NOMO-1 treated with dmso at 0.1 percent for 144 hours (cell line): ENCODE data around the gene MACROD2.

Experiments
- DNase-seq: peaks from one replicate; lab custom pipeline; 2025; ENCODE audit not compliant: unreplicated experiment; lab: John Stamatoyannopoulos, UW

Gene MACROD2

DNA sequence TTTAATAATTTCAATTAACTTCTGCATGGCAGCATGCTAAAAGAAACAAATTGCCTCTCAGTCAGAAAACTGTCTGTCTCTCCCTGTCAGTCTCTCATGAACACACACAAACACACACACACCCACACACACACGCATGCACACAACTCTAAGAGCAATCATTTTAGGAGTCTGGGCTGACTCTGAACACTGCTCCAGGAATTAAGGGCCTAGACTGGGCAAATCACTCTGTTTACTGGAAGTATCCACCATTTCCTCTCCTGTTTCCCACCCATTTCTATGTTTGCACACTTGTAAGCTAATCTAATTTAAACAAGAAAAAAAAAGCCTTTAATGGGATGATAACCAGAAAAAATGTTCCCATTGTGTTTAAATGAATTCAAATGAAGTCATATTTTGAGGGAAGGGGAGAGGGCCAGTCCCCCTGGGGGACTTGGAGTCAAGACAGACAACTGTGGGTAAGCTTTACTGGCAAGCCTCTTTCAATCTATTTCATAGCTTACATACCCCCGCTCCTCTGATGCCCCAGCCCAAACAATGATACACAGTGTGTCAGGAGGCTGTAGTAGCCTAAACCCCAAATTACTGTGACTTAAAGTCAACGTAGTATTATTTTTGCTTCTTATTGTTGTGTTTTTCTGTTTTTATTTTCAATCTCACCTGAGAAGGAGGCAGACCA lies 789.9 kb downstream of the MACROD2 start:
- no peak for DNase-seq

DNA sequence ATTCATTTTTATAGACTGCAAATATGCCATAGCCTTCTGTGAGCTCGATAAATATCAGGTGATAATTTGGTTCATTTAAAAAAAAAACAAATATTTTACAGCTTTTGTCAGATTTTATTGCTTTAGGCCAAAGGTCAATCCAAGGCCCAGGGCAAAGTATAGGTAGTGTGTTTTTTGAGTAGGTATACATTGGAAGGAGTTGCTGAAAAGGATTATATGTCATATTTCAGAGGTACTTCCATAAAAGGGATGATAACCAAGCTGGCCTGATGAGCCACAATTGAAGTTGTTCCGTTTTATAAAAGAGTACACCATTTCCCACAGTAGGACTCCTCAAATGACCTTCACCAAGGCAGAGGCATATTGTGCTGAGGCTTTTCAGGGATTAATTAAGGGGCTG lies 794.9 kb downstream of the MACROD2 start:
- no peak for DNase-seq

DNA sequence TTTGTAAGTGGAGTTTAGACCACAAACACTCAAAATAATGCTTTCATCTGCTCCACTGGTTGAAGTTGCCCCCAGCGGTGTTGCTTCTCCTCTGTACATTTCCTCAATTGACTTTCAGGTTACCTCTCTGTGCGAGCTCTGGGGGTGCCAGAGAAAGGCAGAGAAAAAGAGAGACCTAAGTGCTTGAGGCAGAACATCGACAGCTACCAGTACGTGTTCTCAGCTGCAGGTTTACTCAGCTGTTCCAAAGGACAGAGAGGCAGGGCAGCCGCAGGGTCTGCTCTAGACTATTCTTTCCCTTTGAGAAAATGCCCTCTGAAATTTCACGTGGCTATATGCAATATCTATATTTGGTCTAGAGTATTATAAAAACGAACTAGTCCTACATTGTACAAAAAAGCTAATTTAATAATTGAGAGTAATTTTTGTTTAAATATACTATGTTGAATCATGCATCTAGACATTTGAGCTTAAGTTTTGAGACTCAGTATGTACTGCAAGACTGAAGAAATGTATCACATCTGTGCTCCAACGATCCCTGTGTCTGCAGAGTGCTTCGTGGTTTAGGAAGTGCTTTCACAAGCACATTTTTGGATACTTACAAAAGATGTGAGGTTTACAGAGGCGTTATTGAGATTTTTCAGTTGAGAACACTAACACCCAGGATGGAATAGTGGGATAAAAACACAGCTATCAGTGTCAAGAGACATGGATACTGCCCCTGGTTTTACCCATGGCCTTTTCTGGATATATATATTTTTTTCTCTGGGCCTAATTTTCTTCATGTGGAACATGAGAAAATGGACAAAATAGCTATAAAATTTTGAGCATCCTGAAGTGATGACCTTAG lies 795.7 kb downstream of the MACROD2 start:
- DNase-seq = no peak

DNA sequence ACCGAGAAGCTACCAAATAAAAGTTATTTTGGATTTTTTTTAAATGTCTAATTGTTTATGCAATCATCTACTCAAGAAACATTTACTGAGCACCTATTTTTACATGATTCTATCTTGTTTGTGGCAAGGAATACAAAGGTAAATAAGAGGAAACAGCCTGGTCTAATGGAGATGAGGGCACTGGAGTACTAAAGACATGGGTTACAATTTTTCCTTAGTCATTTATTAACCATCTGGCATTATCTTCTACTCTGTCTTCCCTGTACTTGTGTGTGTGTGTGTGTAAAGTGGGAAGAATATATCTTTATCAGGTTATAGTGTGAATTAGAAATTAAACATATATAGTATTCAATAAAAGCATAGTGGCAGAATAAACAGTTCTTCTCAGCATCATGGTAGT lies 797.6 kb downstream of the MACROD2 start:
- no peak for DNase-seq

DNA sequence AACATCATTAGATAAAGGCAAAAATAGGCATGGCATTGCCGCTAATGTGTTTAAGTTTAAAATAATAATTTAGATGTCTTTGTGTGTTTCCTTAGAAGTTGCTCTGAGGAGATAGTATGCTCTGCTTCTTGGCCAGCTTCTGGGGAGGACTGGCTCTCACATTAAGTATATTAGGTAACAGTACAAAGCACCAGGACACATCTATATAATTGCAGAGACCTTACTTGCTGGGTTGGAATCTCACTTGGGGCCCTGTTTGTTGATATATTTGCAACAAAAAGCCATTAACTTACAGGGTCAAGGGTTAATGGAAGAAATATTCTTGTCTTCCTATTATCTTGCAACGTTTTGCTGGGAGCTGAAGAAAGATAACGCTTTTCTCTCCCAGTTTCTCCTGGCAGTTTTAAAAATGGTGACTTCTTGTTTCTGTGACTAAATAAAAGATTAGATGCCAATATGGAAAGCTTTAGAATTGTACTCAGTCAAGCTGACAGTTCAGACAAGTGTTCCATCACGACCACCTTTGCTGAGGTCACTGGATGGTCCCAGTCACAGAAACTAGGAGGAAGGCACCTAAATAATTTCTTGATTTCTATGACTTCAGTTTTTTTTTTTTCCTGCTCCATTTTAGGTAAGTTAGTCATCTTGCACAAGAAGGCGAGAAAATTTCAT lies 804.4 kb downstream of the MACROD2 start:
- no peak for DNase-seq

DNA sequence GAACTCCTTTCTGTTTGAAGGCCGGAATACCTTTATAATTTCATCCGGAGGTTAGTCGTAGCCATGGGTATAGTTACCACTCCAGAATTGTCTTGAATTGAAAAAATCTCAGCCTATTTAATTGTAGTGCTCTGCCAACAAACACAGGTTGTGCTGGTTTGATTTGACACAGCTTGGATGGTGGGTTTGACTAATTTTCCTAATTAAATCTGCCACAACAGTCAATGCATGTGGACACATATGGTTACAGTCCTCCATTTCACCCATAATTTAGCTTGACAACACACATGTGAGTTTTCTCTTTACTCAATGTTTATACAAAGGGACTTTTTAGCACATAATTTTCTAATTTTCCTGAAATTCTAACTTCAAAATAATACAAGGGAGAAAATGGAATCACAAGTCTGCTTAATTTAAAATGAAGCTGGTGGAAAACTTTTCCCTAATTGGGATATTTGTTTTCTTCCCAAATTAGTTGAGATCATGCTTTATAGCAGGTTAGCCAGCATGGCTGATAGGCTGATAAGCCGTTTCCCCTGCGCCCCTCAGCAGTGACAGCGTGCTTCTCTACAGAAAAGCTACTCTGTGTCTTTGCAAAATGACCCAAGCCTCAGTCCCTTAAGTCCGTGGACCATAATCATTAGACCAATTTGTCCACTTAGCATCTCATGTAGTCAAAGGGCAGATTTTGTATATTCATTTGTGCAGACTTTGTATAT lies 805.5 kb downstream of the MACROD2 start:
- DNase-seq = no peak

DNA sequence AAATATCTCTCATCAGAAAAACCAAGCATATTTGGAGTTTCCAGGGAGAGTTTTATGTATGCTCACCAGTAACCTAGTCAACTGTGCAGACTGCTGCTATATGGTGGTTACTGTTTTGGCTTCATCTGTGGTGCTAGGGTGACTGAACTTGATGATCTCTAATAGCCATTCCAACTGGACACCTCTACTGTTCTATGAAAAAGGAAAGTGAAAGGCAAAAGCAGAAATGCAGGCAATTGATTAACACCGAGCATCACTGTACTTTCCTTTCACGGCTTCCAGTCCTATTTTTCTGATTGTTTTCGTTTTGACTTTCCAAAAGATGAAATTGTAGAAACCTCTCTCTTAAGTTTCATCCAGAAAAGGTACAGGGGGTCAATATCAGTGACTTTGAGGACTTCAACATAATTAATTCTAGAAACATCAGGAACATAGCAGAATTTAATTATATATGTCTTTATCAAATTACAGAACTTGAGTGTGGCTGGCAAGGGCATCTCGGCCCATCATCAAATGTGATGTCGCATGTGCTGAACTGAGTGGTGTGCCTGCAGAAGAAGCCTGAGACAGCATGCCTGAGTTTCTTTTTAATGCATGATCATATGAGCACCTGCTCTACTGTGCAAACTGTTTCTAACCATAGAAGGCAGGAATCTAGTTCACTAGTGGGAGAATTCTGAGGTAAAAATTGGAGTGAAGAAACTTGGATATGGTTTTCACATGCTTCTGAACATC lies 806.4 kb downstream of the MACROD2 start:
- DNase-seq = no peak

DNA sequence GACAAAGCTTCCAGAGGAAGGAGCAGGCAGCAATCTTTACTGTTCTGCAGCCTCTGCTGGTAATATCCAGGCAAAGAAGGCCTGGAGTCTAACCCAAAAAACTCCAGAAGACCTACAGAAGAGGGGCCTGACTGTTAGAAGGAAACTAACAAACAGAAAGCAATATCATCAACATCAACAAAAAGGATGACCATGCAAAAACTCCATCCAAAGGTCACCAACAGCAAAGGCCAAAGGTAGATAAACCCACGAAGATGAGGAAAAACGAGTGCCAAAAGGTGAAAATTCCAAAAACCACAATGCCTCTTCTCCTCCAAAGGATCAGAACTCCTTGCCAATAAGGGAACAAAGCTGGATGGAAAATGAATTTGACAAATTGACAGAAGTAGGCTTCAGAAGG lies 811.9 kb downstream of the MACROD2 start:
- no peak for DNase-seq

DNA sequence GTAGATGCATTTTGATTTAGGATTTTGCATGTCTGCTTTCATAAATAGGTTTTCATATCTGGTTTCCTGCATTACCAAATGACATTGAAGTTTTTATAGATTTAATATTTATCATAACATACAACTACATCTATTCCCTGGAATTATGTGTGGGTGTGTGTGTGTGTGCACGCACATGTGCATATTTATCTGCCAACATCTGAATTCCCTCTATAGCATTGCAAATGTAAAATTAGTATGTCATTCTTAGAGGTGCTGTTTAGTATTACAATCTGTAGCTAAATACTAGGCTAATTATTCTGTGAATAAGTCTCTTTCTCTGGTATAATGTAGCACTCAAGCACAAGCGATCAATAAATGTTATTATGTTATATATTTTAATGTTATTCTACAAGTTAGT lies 820.0 kb downstream of the MACROD2 start:
- DNase-seq = no peak

DNA sequence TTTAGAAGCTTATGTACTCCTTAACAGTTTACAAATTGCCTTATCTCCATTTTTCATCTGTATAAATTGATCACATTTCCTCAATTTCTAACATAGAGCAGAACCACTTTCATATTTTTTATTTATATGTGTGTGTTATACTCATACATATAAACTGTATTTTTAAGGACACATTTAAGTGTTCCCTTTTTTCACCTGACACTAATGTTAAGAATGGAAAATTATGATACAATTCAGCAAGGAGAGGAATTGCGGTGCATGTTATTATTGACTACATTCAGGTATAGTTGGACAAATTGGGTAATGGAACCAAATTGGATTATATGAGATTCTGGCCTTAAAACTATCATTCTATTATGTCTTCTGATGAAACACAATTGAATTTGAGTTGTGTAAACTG lies 821.2 kb downstream of the MACROD2 start:
- DNase-seq = no peak

DNA sequence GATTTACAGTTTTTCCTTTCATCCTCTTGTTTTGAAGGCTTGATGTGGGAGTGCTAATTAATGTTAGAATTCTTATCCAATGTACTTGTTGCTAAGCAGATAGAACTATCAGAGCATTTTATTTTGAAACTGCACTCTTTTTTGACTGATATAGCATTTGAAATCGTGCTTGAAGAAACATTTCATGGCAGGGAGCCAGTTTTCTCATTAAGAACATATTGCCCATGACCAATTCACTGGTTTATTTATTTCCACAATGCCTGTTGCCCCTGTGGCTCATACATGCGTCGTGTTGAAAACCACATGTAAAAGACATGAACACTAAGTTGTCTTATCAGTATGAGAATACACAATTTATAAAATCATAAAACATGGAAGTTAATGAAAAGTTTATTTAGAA lies 821.8 kb downstream of the MACROD2 start:
- no peak for DNase-seq

DNA sequence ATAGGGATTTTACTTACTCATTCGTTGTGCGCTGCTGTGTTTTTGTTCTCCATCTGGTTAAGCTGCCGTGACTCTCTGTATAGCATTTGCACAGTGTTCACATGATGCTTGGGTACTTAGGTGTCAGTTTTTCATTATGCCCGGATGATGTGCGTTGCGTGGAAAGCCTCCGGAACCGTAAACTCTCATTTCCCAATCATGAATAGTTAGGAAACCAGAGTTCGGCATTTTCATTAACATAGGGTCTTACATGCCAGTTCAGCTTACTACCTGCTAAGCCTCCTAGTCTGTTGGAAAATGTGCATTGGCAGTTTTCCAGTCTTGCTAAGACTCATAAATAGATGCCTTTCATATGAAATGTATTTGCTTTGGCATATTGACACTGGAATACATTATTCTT lies 825.5 kb downstream of the MACROD2 start:
- no peak for DNase-seq

DNA sequence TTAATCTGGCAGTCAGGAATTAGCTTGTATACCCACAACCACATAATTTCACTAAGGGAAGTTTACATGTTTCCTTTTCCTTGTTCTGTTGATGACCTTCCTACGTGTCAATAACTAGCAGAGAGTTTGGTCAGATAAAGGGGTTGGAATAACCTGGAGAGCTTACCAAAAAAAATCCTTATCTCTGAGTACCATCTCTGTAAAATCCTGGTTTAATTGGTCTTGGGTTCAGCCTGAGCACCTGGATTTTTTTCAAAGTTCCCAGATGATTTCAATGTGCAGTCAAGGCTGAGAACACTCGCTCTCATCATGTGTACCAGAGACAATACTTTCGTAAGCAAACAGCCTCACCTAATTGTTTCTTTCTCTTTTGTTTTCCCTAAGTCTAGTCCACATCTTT lies 825.9 kb downstream of the MACROD2 start:
- no peak for DNase-seq

DNA sequence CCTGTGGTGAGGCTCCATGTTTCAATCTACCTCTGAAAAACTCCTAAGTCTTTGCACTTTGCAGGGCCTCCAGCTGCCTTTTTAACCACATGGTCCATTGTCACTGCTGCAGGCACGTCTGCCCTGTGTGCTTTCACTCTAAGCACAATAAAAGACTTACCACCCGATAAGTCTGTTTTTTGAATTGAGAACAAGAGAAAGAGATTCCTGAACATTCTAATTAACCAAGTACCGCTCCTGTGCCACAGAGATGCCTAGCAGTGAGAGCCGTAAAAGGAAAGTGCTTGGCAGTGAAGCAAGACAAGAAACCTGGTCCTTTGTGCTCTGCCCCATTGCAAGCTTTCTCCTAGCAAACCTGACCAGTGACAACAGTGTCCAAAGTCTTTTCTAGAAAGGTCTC lies 829.7 kb downstream of the MACROD2 start:
- no peak for DNase-seq

DNA sequence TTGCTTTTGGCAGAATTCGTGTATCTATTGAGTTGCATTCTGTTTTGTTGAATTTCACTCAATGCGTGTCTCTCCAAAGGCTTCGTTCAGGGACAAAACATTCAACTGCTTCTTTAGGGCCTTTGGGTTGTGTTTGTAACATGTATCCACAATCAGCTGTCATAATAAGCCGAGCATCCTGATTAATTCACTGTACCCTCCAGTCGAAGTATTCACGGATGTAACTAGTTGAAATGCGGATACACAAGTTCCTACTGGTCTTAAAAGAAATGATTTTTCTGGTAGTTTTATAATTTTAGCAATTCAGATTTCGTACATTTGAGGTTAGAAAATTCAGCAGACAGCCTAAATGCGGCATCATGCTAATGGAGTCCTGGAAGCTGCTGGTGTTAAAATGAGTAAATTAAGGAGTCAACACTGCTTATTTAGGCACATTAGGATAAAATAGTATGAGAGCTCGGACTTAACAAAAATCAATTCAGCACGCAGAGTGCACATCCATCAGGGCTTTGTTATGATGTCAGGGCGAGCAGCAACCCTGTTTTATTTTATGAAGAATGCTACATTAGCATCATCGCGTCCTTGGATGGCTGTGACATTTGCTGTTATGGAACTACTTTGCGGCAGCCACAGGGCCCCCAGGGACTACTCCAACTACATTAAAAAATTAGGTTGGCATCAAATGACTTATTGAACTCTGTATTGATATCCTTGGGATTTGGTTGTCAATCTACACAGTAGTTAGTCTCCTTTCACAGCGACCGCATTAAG lies 831.4 kb downstream of the MACROD2 start:
- DNase-seq = no peak

DNA sequence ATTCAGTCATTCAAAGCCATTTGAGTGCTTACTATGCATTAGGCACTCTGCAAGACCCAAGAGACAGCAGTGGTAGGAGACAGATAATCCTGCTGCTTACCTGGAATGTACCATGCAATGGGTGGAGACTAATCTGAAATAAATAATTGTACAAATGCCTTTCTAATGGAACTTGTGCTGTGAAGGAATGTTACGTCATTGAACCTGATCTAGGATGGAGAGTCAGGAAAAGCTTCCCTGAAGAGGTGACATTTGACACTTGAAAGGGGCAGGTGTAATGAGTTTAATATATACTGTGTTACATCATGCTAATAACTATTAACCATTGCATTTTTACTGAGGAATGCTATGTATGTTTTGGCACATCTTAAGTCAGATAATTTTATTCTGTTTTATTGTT lies 833.1 kb downstream of the MACROD2 start:
- no peak for DNase-seq

DNA sequence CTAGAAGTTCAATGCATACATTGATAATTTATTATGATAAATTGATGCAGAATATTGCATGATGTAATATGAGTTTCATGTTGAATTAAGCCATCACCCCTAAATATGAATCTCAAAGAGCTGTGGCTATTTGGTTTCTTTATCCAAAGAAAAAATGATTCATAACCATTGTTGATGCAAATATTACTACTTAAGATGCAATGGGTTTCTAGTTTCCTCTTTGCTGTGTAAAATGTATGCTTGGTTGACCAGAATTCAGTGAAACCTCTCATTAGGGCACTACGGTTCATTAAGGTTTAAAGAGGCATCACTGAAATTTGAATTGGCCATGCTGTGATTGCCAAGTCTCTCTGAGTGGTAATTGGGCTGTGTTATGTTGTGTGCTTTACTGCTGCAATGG lies 834.6 kb downstream of the MACROD2 start:
- no peak for DNase-seq

DNA sequence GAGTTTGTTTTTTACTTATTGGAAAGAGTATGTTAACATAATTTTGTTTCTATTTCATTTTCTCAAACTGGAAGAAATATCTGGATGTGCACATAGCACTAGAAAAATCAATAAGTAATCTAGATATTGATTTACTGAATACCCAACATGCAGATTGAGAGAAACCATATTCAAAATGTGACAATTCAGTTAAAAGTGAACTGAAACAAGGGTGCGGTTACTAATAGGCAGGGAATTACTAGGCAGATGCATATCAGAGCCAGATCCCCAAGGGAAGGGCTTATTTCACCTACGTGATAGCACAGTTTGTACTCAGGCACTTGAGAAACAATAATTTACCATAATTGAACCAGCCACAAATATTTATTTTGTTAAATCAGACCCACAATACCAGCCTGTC lies 835.1 kb downstream of the MACROD2 start:
- DNase-seq = no peak

DNA sequence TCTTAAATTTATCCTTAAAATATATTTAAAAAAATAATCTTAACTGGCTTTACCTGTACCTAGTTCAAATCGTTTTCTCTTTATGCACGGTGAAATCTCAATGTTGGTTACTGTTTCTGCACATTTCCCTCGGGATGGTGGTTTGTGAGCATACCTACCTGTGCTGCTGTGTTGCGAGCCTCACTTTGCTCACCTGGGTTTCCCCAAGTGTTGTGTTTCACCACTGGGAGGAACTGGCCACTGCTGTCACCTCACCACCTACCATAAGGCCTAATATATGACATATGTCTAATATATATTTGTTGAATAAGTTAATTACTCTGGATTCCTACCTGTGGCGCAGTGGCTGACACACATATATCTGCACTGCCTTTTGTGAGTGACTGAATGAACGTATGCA lies 835.6 kb downstream of the MACROD2 start:
- no peak for DNase-seq

DNA sequence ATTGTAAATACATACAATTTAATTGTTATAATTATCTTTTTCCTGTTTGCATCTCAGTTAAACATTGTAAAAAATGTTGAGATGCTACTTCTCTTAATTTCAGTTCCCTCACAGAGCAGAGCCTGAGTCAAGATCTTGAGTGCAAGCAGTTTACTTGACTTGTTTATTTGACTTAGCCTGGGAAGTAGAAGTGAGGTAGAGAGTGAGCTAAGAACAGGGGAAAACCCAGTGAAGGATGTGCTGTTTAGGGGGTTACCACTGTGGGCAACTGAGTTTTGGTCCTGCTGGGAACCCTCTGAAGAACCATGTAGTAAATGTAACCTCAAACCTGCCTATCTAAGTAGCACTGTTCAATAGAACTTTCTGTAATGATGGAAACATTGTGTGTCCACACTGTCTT lies 837.3 kb downstream of the MACROD2 start:
- no peak for DNase-seq
